HG02642 (cell line): Measurements from ENCODE around the gene CCDC61.

Source experiments
- ATAC-seq: cut with Tn5 transposase; IDR thresholded peaks from one replicate; pipeline ENCODE4 v1.9.1; 2021; ENCODE audit warnings: mild to moderate bottlenecking; ENCODE audit not compliant: unreplicated experiment, poor library complexity

Gene CCDC61

GRCh38 chr19:46035986-46036743 lies 40.9 kb downstream of the CCDC61 start:
- no peak for ATAC-seq

- ATAC-seq = no peak
Measured at GRCh38 chr19:46036744-46037128, 41.5 kb downstream of the CCDC61 start.

- no peak for ATAC-seq
Measured at GRCh38 chr19:46040125-46040524, 44.9 kb downstream of the CCDC61 start.

GRCh38 chr19:46040952-46041500 lies 45.8 kb downstream of the CCDC61 start, which contains the start of gene IGFL4:
Gene IGFL4, minus strand, starts transcription at chr19:46041002. Its CDS starts 40 bp downstream, at chr19:46040962.
- ATAC-seq = no peak

GRCh38 chr19:46042252-46042883 lies 47.1 kb downstream of the CCDC61 start:
- no peak for ATAC-seq

GRCh38 chr19:46043519-46043918 lies 48.3 kb downstream of the CCDC61 start:
- ATAC-seq = no peak

- no peak for ATAC-seq
Measured at GRCh38 chr19:46049597-46049996, 54.3 kb downstream of the CCDC61 start.

- ATAC-seq = no peak
Measured at GRCh38 chr19:46052896-46053295, 57.6 kb downstream of the CCDC61 start.

GRCh38 chr19:46056536-46056935 lies 61.3 kb downstream of the CCDC61 start:
- ATAC-seq = no peak

- no peak for ATAC-seq
Measured at GRCh38 chr19:46058778-46059177, 63.5 kb downstream of the CCDC61 start.

GRCh38 chr19:46060012-46060411 lies 64.7 kb downstream of the CCDC61 start:
- ATAC-seq = no peak

- no peak for ATAC-seq
Measured at GRCh38 chr19:46063201-46063600, 67.9 kb downstream of the CCDC61 start.

GRCh38 chr19:46065486-46066071 lies 70.3 kb downstream of the CCDC61 start:
- no peak for ATAC-seq

GRCh38 chr19:46066471-46066870 lies 71.2 kb downstream of the CCDC61 start:
- no peak for ATAC-seq

GRCh38 chr19:46067691-46068090 lies 72.4 kb downstream of the CCDC61 start:
- ATAC-seq = no peak
